ENCODE results near the gene ASGR2.

The ASGR2 gene

DNA sequence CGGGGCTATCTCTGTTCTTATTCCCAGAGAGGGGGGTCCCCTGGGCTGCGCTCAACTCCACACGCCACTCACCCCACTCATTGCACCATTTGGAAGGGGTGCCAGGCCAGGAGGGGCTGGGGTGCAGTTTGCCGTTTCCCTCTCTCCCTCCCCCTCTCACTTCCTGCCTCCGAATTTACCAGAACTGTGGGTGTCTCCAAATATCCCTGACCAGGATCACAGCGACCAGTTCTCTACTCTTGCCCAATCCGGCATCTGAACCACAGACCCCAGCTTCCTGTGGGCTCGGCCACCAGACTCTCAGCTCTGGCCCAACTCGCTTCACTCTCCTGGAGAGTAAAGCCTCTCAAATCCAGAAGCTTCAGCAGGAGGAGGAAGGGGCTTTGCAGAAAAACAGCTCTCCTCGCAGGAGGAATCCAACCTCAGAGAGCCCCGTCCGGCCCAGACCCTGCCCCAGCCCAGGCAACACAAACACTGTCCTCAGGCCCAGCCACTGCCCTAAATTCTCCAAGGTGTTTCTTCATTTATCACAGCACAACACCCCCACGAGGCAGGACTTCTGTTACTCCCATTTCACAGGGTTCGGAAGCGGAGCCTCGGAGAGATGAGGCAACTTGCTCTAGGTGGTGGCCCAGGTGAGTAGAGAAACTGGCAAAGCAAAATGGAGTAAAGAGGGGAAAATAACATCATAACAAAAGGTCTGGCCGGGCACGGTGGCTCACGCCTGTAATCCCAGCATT is 423 bp upstream of the ASGR2 start:
- no peak for ATAC-seq
- TF ChIP-seq ZNF8 (CRISPR knock-in tag; IDR thresholded peaks at IDR 0.05) = no peak
- no peak for TF ChIP-seq ARNTL (CRISPR knock-in tag; IDR thresholded peaks at IDR 0.05; ENCODE audit: borderline replicate concordance, low read depth)
- no peak for TF ChIP-seq GLIS3 (CRISPR knock-in tag; IDR thresholded peaks at IDR 0.05)
- TF ChIP-seq ZFP3 (CRISPR knock-in tag; IDR thresholded peaks at IDR 0.05) = no peak
- TF ChIP-seq ZNF565 (CRISPR knock-in tag; conservative IDR thresholded peaks at IDR 0.05; ENCODE audit: low read depth) = no peak
- TF ChIP-seq BACH2 (CRISPR knock-in tag; IDR thresholded peaks at IDR 0.05; ENCODE audit: borderline replicate concordance) = no peak
- TF ChIP-seq, protein P1, sequence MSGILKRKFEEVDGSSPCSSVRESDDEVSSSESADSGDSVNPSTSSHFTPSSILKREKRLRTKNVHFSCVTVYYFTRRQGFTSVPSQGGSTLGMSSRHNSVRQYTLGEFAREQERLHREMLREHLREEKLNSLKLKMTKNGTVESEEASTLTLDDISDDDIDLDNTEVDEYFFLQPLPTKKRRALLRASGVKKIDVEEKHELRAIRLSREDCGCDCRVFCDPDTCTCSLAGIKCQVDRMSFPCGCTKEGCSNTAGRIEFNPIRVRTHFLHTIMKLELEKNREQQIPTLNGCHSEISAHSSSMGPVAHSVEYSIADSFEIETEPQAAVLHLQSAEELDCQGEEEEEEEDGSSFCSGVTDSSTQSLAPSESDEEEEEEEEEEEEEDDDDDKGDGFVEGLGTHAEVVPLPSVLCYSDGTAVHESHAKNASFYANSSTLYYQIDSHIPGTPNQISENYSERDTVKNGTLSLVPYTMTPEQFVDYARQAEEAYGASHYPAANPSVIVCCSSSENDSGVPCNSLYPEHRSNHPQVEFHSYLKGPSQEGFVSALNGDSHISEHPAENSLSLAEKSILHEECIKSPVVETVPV (CRISPR knock-in tag; IDR thresholded peaks at IDR 0.05) = no peak
- TF ChIP-seq, protein P2, sequence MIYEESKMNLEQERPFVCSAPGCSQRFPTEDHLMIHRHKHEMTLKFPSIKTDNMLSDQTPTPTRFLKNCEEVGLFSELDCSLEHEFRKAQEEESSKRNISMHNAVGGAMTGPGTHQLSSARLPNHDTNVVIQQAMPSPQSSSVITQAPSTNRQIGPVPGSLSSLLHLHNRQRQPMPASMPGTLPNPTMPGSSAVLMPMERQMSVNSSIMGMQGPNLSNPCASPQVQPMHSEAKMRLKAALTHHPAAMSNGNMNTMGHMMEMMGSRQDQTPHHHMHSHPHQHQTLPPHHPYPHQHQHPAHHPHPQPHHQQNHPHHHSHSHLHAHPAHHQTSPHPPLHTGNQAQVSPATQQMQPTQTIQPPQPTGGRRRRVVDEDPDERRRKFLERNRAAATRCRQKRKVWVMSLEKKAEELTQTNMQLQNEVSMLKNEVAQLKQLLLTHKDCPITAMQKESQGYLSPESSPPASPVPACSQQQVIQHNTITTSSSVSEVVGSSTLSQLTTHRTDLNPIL (CRISPR knock-in tag; IDR thresholded peaks at IDR 0.05; ENCODE audit: low read depth) = no peak
- TF ChIP-seq ZFP30 (CRISPR knock-in tag; IDR thresholded peaks at IDR 0.05) = no peak
- TF ChIP-seq, protein P3, sequence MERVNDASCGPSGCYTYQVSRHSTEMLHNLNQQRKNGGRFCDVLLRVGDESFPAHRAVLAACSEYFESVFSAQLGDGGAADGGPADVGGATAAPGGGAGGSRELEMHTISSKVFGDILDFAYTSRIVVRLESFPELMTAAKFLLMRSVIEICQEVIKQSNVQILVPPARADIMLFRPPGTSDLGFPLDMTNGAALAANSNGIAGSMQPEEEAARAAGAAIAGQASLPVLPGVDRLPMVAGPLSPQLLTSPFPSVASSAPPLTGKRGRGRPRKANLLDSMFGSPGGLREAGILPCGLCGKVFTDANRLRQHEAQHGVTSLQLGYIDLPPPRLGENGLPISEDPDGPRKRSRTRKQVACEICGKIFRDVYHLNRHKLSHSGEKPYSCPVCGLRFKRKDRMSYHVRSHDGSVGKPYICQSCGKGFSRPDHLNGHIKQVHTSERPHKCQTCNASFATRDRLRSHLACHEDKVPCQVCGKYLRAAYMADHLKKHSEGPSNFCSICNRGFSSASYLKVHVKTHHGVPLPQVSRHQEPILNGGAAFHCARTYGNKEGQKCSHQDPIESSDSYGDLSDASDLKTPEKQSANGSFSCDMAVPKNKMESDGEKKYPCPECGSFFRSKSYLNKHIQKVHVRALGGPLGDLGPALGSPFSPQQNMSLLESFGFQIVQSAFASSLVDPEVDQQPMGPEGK (CRISPR knock-in tag; IDR thresholded peaks at IDR 0.05; ENCODE audit: borderline replicate concordance) = no peak
- TF ChIP-seq, protein P4, sequence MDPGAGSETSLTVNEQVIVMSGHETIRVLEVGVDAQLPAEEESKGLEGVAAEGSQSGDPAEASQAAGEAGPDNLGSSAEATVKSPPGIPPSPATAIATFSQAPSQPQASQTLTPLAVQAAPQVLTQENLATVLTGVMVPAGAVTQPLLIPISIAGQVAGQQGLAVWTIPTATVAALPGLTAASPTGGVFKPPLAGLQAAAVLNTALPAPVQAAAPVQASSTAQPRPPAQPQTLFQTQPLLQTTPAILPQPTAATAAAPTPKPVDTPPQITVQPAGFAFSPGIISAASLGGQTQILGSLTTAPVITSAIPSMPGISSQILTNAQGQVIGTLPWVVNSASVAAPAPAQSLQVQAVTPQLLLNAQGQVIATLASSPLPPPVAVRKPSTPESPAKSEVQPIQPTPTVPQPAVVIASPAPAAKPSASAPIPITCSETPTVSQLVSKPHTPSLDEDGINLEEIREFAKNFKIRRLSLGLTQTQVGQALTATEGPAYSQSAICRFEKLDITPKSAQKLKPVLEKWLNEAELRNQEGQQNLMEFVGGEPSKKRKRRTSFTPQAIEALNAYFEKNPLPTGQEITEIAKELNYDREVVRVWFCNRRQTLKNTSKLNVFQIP (CRISPR knock-in tag; IDR thresholded peaks at IDR 0.05; ENCODE audit: borderline replicate concordance, low read depth) = no peak
- TF ChIP-seq, protein P5, sequence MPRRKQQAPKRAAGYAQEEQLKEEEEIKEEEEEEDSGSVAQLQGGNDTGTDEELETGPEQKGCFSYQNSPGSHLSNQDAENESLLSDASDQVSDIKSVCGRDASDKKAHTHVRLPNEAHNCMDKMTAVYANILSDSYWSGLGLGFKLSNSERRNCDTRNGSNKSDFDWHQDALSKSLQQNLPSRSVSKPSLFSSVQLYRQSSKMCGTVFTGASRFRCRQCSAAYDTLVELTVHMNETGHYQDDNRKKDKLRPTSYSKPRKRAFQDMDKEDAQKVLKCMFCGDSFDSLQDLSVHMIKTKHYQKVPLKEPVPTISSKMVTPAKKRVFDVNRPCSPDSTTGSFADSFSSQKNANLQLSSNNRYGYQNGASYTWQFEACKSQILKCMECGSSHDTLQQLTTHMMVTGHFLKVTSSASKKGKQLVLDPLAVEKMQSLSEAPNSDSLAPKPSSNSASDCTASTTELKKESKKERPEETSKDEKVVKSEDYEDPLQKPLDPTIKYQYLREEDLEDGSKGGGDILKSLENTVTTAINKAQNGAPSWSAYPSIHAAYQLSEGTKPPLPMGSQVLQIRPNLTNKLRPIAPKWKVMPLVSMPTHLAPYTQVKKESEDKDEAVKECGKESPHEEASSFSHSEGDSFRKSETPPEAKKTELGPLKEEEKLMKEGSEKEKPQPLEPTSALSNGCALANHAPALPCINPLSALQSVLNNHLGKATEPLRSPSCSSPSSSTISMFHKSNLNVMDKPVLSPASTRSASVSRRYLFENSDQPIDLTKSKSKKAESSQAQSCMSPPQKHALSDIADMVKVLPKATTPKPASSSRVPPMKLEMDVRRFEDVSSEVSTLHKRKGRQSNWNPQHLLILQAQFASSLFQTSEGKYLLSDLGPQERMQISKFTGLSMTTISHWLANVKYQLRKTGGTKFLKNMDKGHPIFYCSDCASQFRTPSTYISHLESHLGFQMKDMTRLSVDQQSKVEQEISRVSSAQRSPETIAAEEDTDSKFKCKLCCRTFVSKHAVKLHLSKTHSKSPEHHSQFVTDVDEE (CRISPR knock-in tag; IDR thresholded peaks at IDR 0.05) = no peak
- no peak for TF ChIP-seq ESRRG (CRISPR knock-in tag; IDR thresholded peaks at IDR 0.05)
- TF ChIP-seq CSDC2 (CRISPR knock-in tag; IDR thresholded peaks at IDR 0.05) = no peak
- TF ChIP-seq TOX (CRISPR knock-in tag; IDR thresholded peaks at IDR 0.05; ENCODE audit: borderline replicate concordance) = no peak

DNA sequence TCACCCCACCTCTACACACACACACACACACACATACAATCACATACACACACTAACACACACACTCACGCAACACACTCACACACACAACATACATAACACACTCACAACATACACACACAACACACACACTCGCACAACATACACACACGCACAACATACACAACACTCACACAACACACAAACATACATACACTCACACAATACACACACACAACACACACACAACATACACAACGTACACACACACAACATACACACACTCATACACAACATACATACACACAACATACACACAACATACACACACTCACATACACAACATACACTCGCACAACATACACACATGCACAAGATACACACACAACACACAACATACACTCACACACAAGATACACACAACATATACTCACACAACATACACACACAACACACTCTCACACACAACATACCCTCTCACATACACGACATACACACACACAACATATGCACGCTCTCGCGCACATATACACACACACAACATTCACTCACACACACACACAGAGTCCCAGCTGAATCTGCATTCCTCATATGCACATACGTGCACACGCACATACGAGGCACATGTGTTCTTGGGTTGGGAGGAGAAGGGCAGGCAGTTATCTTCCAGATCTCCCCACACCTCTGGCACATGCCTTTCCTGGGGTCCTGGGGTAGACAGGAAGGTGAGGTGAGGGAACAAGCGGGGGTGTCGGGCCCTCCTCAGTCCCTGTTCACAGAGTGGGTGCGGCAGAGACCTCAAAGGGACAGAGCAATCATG is 1.1 kb downstream of the ASGR2 start:
- no peak for TF ChIP-seq ISL1 (CRISPR knock-in tag; IDR thresholded peaks at IDR 0.05)
- TF ChIP-seq ZFP3 (CRISPR knock-in tag; IDR thresholded peaks at IDR 0.05) = no peak
- TF ChIP-seq ZNF8 (CRISPR knock-in tag; IDR thresholded peaks at IDR 0.05) = no peak
- no peak for TF ChIP-seq ZFP30 (CRISPR knock-in tag; IDR thresholded peaks at IDR 0.05)
- TF ChIP-seq, protein P4 (CRISPR knock-in tag; IDR thresholded peaks at IDR 0.05; ENCODE audit: borderline replicate concordance, low read depth) = no peak
- TF ChIP-seq OSR1 (CRISPR knock-in tag; IDR thresholded peaks at IDR 0.05) = no peak
- no peak for TF ChIP-seq BACH2 (CRISPR knock-in tag; IDR thresholded peaks at IDR 0.05; ENCODE audit: borderline replicate concordance)
- no peak for TF ChIP-seq ZNF565 (CRISPR knock-in tag; conservative IDR thresholded peaks at IDR 0.05; ENCODE audit: low read depth)
- TF ChIP-seq RARB (CRISPR knock-in tag; IDR thresholded peaks at IDR 0.05) = no peak
- TF ChIP-seq, protein P2 (CRISPR knock-in tag; IDR thresholded peaks at IDR 0.05; ENCODE audit: low read depth) = no peak
- TF ChIP-seq, protein P5 (CRISPR knock-in tag; IDR thresholded peaks at IDR 0.05) = no peak
- TF ChIP-seq, protein P1 (CRISPR knock-in tag; IDR thresholded peaks at IDR 0.05) = no peak
- ATAC-seq = no peak
